Measurements from ENCODE around the gene AHCY. TPM values are rescaled to one million over a fixed set of nuclear protein-coding genes. Genes with fewer than 3 reads are reported as not detected.
"Not testable (repeated sequence)": the region's sequence is repeated elsewhere in the genome, so short reads cannot be mapped to it uniquely, and the experiment has no call there.

The AHCY gene
- polyA plus RNA-seq, 1 donor from 2014 or later: 27.3 TPM

GRCh38 chr20:34263468-34263867, 39.7 kb downstream of the AHCY start:
- H3K4me3 Mint-ChIP-seq, H3K27ac Mint-ChIP-seq: not testable (repeated sequence)

GRCh38 chr20:34262488-34263288, 40.5 kb downstream of the AHCY start:
- no peaks in the 10 kb centered on the region for H3K27me3 Mint-ChIP-seq
- H3K36me3 Mint-ChIP-seq: peaks cover 7% of the 10 kb centered on the region
- H3K4me1 Mint-ChIP-seq: peaks cover 0 to 3% (median 2%) of the 10 kb centered on the region in 3 donors
- no peak overlapping the region for H3K4me3 Mint-ChIP-seq
- H3K9me3 Mint-ChIP-seq: no peaks in the 10 kb centered on the region
- H3K27ac Mint-ChIP-seq: no peak overlapping the region

More at GRCh38 chr20:34263468-34263867, 39.7 kb downstream of the AHCY start:
- H3K27me3 Mint-ChIP-seq, H3K9me3 Mint-ChIP-seq, H3K36me3 Mint-ChIP-seq, H3K4me1 Mint-ChIP-seq: not testable (repeated sequence)

GRCh38 chr20:34260208-34260942, 42.8 kb downstream of the AHCY start:
- H3K9me3 Mint-ChIP-seq: no peaks in the 10 kb centered on the region
- peak overlapping the region in 1 of 3 donors; percentile 0 for H3K27ac Mint-ChIP-seq
- H3K27me3 Mint-ChIP-seq: peaks cover 2% of the 10 kb centered on the region
- no peak overlapping the region for H3K4me3 Mint-ChIP-seq
- H3K4me1 Mint-ChIP-seq: peaks cover 0 to 7% (median 0%) of the 10 kb centered on the region in 3 donors
- H3K36me3 Mint-ChIP-seq: peaks cover 7% of the 10 kb centered on the region

GRCh38 chr20:34256629-34257124, 46.5 kb downstream of the AHCY start:
- Mint-ChIP-seq H3K9me3 (no peaks in the 10 kb centered on the region), H3K27ac (no peak overlapping the region), H3K4me3 (no peak overlapping the region)

GRCh38 chr20:34254979-34255378, 48.2 kb downstream of the AHCY start:
- Mint-ChIP-seq H3K4me1 (peaks cover 0 to 5% (median 0%) of the 10 kb centered on the region in 3 donors), H3K27me3 (peaks cover 2% of the 10 kb centered on the region), H3K9me3 (no peaks in the 10 kb centered on the region), H3K4me3 (no peak overlapping the region), H3K27ac (no peak overlapping the region), H3K36me3 (peaks cover 6% of the 10 kb centered on the region)

More at GRCh38 chr20:34256629-34257124, 46.5 kb downstream of the AHCY start:
- peaks cover 0 to 5% (median 0%) of the 10 kb centered on the region in 3 donors for H3K4me1 Mint-ChIP-seq
- H3K27me3 Mint-ChIP-seq: peaks cover 2% of the 10 kb centered on the region
- H3K36me3 Mint-ChIP-seq: peaks cover 4% of the 10 kb centered on the region

GRCh38 chr20:34252431-34253086, 50.6 kb downstream of the AHCY start:
- H3K27ac Mint-ChIP-seq, H3K9me3 Mint-ChIP-seq, H3K4me3 Mint-ChIP-seq, H3K27me3 Mint-ChIP-seq, H3K36me3 Mint-ChIP-seq: not testable (repeated sequence)
- peaks cover 0 to 14% (median 8%) of the 10 kb centered on the region in 3 donors for H3K4me1 Mint-ChIP-seq

GRCh38 chr20:34251619-34252018, 51.5 kb downstream of the AHCY start:
- Mint-ChIP-seq H3K4me1 (peaks cover 0 to 14% (median 8%) of the 10 kb centered on the region in 3 donors), H3K27ac (no peak overlapping the region)

GRCh38 chr20:34250005-34250404, 53.1 kb downstream of the AHCY start:
- Mint-ChIP-seq H3K27ac (no peak overlapping the region), H3K4me3 (no peak overlapping the region), H3K4me1 (peaks cover 0 to 9% (median 8%) of the 10 kb centered on the region in 3 donors), H3K9me3 (no peaks in the 10 kb centered on the region), H3K36me3 (peaks cover 4% of the 10 kb centered on the region), H3K27me3 (no peaks in the 10 kb centered on the region)

More at GRCh38 chr20:34251619-34252018, 51.5 kb downstream of the AHCY start:
- no peaks in the 10 kb centered on the region for H3K9me3 Mint-ChIP-seq
- H3K36me3 Mint-ChIP-seq: peaks cover 4% of the 10 kb centered on the region
- no peak overlapping the region for H3K4me3 Mint-ChIP-seq
- peaks cover 2% of the 10 kb centered on the region for H3K27me3 Mint-ChIP-seq

GRCh38 chr20:34249291-34249690, 53.9 kb downstream of the AHCY start:
- peaks cover 4% of the 10 kb centered on the region for H3K36me3 Mint-ChIP-seq
- H3K27ac Mint-ChIP-seq: no peak overlapping the region
- no peaks in the 10 kb centered on the region for H3K9me3 Mint-ChIP-seq
- H3K4me1 Mint-ChIP-seq: peaks cover 0 to 9% (median 8%) of the 10 kb centered on the region in 3 donors
- no peaks in the 10 kb centered on the region for H3K27me3 Mint-ChIP-seq
- H3K4me3 Mint-ChIP-seq: no peak overlapping the region

GRCh38 chr20:34246126-34246626, 57.0 kb downstream of the AHCY start:
- no peaks in the 10 kb centered on the region for H3K36me3 Mint-ChIP-seq
- H3K4me1 Mint-ChIP-seq: peaks cover 6 to 17% (median 16%) of the 10 kb centered on the region in 3 donors
- H3K4me3 Mint-ChIP-seq: no peak overlapping the region
- H3K9me3 Mint-ChIP-seq: no peaks in the 10 kb centered on the region
- no peaks in the 10 kb centered on the region for H3K27me3 Mint-ChIP-seq
- H3K27ac Mint-ChIP-seq: no peak overlapping the region

GRCh38 chr20:34243377-34243776, 59.8 kb downstream of the AHCY start:
- H3K4me3 Mint-ChIP-seq: no peak overlapping the region
- no peak overlapping the region for H3K27ac Mint-ChIP-seq
- peaks cover under 1 to 3% (median 2%) of the 10 kb centered on the region in 3 donors for H3K9me3 Mint-ChIP-seq
- H3K4me1 Mint-ChIP-seq: peaks cover 18 to 25% (median 22%) of the 10 kb centered on the region in 3 donors
- no peaks in the 10 kb centered on the region for H3K36me3 Mint-ChIP-seq
- peaks cover 2% of the 10 kb centered on the region for H3K27me3 Mint-ChIP-seq

- no peak overlapping the region for H3K27ac Mint-ChIP-seq
- peaks cover 2% of the 10 kb centered on the region for H3K27me3 Mint-ChIP-seq
- H3K36me3 Mint-ChIP-seq: no peaks in the 10 kb centered on the region
- H3K4me3 Mint-ChIP-seq: no peak overlapping the region
- H3K4me1 Mint-ChIP-seq: peaks cover 18 to 25% (median 22%) of the 10 kb centered on the region in 3 donors
- peaks cover 4 to 8% (median 7%) of the 10 kb centered on the region in 3 donors for H3K9me3 Mint-ChIP-seq
Measured at GRCh38 chr20:34242879-34243278, 60.3 kb downstream of the AHCY start.

GRCh38 chr20:34242015-34242414, 61.1 kb downstream of the AHCY start:
- Mint-ChIP-seq H3K4me1 (peaks cover 18 to 25% (median 22%) of the 10 kb centered on the region in 3 donors), H3K9me3 (peaks cover 4 to 14% (median 9%) of the 10 kb centered on the region in 3 donors)
- not testable (repeated sequence) for H3K36me3 Mint-ChIP-seq, H3K4me3 Mint-ChIP-seq, H3K27ac Mint-ChIP-seq, H3K27me3 Mint-ChIP-seq

- peaks cover 18 to 25% (median 22%) of the 10 kb centered on the region in 3 donors for H3K4me1 Mint-ChIP-seq
- H3K9me3 Mint-ChIP-seq: peaks cover 4 to 16% (median 9%) of the 10 kb centered on the region in 3 donors
- H3K27me3 Mint-ChIP-seq: peaks cover 2% of the 10 kb centered on the region
- no peaks in the 10 kb centered on the region for H3K36me3 Mint-ChIP-seq
- peak within 1 kb of the TSS in 2 of 3 donors; percentile 20 to 53 for H3K27ac Mint-ChIP-seq
- peak within 1 kb of the TSS in 3 of 4 donors; percentile 1 to 77 (median 11) for H3K4me3 Mint-ChIP-seq
Measured at GRCh38 chr20:34240693-34241615, 62.2 kb downstream of the AHCY start, which contains the start of gene ASIP. ASIP (plus strand) TSS chr20:34241423; CDS start chr20:34260375, 18,952 bp downstream.
